Measurements from ENCODE around the gene PRKD1.

DNA sequence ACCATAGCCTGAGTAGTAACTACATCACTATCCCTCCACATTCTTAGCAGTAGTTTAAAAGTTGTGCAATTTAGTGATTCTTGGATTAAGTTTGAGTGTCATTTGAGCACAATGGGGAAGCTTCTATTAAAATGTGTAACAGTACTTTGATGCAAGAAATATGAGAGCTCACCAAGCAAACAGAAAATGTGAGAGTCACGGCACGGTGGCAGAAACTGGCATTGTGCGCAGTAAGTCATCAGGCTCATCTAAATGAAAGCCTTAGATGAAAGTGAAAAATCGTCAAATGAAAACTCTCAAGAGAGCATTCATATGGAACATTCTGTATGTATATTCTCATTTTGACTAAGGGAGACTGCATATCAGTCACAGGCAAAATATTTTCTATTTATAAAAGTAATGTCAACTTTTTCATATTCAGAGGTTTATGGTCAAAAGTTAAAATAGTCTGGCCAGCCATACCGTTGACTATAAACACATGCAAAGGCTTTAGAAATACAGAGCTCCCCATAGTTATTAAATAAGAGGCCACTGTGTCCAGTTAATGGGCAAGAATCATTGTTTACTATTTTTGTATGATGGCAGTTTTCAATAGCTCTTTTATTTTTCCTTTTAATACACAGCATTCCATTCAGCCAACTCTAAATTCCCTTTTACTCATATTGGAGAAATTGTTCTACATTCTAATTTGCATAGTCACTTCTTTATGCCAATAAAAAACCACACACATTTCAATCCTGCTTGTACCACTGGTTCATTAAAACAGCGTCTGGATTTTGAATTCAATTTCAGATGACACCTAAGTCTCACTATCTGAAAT, 167.9 kb downstream of the PRKD1 start:
- TF ChIP-seq, protein P1, sequence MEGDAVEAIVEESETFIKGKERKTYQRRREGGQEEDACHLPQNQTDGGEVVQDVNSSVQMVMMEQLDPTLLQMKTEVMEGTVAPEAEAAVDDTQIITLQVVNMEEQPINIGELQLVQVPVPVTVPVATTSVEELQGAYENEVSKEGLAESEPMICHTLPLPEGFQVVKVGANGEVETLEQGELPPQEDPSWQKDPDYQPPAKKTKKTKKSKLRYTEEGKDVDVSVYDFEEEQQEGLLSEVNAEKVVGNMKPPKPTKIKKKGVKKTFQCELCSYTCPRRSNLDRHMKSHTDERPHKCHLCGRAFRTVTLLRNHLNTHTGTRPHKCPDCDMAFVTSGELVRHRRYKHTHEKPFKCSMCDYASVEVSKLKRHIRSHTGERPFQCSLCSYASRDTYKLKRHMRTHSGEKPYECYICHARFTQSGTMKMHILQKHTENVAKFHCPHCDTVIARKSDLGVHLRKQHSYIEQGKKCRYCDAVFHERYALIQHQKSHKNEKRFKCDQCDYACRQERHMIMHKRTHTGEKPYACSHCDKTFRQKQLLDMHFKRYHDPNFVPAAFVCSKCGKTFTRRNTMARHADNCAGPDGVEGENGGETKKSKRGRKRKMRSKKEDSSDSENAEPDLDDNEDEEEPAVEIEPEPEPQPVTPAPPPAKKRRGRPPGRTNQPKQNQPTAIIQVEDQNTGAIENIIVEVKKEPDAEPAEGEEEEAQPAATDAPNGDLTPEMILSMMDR (IDR thresholded peaks at IDR 0.05 in 2 of 3, conservative IDR thresholded peaks at IDR 0.05 in 1 of 3; ENCODE audit: borderline replicate concordance in 1 of 3, insufficient read depth in 1 of 3, low read depth in 2 of 3, low read length in 2 of 3): no peak
- TF ChIP-seq, protein P2, sequence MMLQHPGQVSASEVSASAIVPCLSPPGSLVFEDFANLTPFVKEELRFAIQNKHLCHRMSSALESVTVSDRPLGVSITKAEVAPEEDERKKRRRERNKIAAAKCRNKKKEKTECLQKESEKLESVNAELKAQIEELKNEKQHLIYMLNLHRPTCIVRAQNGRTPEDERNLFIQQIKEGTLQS (IDR thresholded peaks at IDR 0.05): no peak
- no peak for TF ChIP-seq RAD21 (IDR thresholded peaks at IDR 0.05; ENCODE audit: low read depth)

Data from HCT116 (cell line).